ENCODE results near the gene SYCE3. TPM values are rescaled to one million over a fixed set of nuclear protein-coding genes. Genes with fewer than 3 reads are reported as not detected.

The SYCE3 gene
- total and polyA plus RNA-seq, 9 donors, result not detected

Other genes with a start within 250 kb of the SYCE3 start
- 10 to 100 TPM in 2 of 7 donors, 1 to 10 TPM in 5; 2.6 to 17.3 (median 7.4) TPM for gene DENND6B, start 235.9 kb downstream of the SYCE3 start, total RNA-seq
- gene DENND6B, start 235.9 kb downstream of the SYCE3 start, polyA plus RNA-seq, result 1 to 10 TPM in 1 of 2 donors, under 1 TPM in 1; 0.38 to 5.6 TPM
- 10 to 100 TPM; 30.1 to 52.9 (median 37.8) TPM for gene PPP6R2, start 219.6 kb downstream of the SYCE3 start, total RNA-seq
- 10 to 100 TPM in 1 of 2 donors, 1 to 10 TPM in 1; 8.2 to 33.4 TPM for gene PPP6R2, start 219.6 kb downstream of the SYCE3 start, polyA plus RNA-seq
- gene SBF1, start 87.9 kb downstream of the SYCE3 start, total RNA-seq, result 10 to 100 TPM; 25.6 to 86.0 (median 65.1) TPM
- 10 to 100 TPM in 1 of 2 donors, 1 to 10 TPM in 1; 1.9 to 36.7 TPM for gene SBF1, start 87.9 kb downstream of the SYCE3 start, polyA plus RNA-seq
- 1 to 10 TPM in 1 of 7 donors, under 1 TPM in 3, not detected in 3; 0.11 to 2.6 (median 0.21) TPM for gene ADM2, start 81.4 kb downstream of the SYCE3 start, total RNA-seq
- under 1 TPM; 0.01 to 0.03 TPM for gene ADM2, start 81.4 kb downstream of the SYCE3 start, polyA plus RNA-seq
- under 1 TPM in 1 of 7 donors, not detected in 6; 0.20 TPM for gene MIOX, start 76.1 kb downstream of the SYCE3 start, total RNA-seq
- gene MIOX, start 76.1 kb downstream of the SYCE3 start, polyA plus RNA-seq, result not detected
- 10 to 100 TPM; 43.6 to 76.6 (median 60.9) TPM for gene LMF2, start 55.2 kb downstream of the SYCE3 start, total RNA-seq
- gene LMF2, start 55.2 kb downstream of the SYCE3 start, polyA plus RNA-seq, result 10 to 100 TPM in 1 of 2 donors, 1 to 10 TPM in 1; 1.5 to 52.3 TPM
- 10 to 100 TPM; 37.1 to 61.5 (median 53.7) TPM for gene NCAPH2, start 54.7 kb downstream of the SYCE3 start, total RNA-seq
- 10 to 100 TPM; 11.5 to 49.0 TPM for gene NCAPH2, start 54.7 kb downstream of the SYCE3 start, polyA plus RNA-seq
- gene SCO2, start 37.3 kb downstream of the SYCE3 start, total RNA-seq, result 1 to 10 TPM in 2 of 7 donors, under 1 TPM in 2, not detected in 3; 0.73 to 5.1 (median 2.6) TPM
- under 1 TPM in 1 of 2 donors, not detected in 1; 0.75 TPM for gene SCO2, start 37.3 kb downstream of the SYCE3 start, polyA plus RNA-seq
- gene TYMP, start 32.9 kb downstream of the SYCE3 start, total RNA-seq, result 10 to 100 TPM in 5 of 7 donors, 1 to 10 TPM in 2; 6.6 to 72.4 (median 15.9) TPM
- 1 to 10 TPM; 2.7 to 8.4 TPM for gene TYMP, start 32.9 kb downstream of the SYCE3 start, polyA plus RNA-seq
- under 1 TPM in 5 of 7 donors, not detected in 2; 0.10 to 0.12 (median 0.10) TPM for gene KLHDC7B, start 17.0 kb downstream of the SYCE3 start, total RNA-seq
- under 1 TPM; 0.04 to 0.13 TPM for gene KLHDC7B, start 17.0 kb downstream of the SYCE3 start, polyA plus RNA-seq
- gene CPT1B, start 15.5 kb upstream of the SYCE3 start, total RNA-seq, result 10 to 100 TPM in 1 of 7 donors, 1 to 10 TPM in 6; 3.6 to 10.6 (median 5.2) TPM
- gene CPT1B, start 15.5 kb upstream of the SYCE3 start, polyA plus RNA-seq, result 1 to 10 TPM; 2.5 to 4.2 TPM
- gene CHKB, start 19.9 kb upstream of the SYCE3 start, total RNA-seq, result 10 to 100 TPM; 34.9 to 73.2 (median 48.8) TPM
- 10 to 100 TPM; 42.2 to 44.2 TPM for gene CHKB, start 19.9 kb upstream of the SYCE3 start, polyA plus RNA-seq
- gene MAPK8IP2, start 37.9 kb upstream of the SYCE3 start, total RNA-seq, result 10 to 100 TPM in 4 of 7 donors, 1 to 10 TPM in 3; 5.0 to 28.4 (median 13.2) TPM
- gene MAPK8IP2, start 37.9 kb upstream of the SYCE3 start, polyA plus RNA-seq, result 1 to 10 TPM; 1.1 to 6.0 TPM
- 10 to 100 TPM; 11.9 to 51.6 (median 19.9) TPM for gene ARSA, start 65.2 kb upstream of the SYCE3 start, total RNA-seq
- gene ARSA, start 65.2 kb upstream of the SYCE3 start, polyA plus RNA-seq, result 10 to 100 TPM in 1 of 2 donors, 1 to 10 TPM in 1; 2.1 to 13.1 TPM
- gene SHANK3, start 109.9 kb upstream of the SYCE3 start, total RNA-seq, result 10 to 100 TPM in 2 of 7 donors, 1 to 10 TPM in 5; 2.6 to 23.2 (median 6.2) TPM
- gene SHANK3, start 109.9 kb upstream of the SYCE3 start, polyA plus RNA-seq, result 1 to 10 TPM; 2.7 to 9.8 TPM
- gene ACR, start 175.3 kb upstream of the SYCE3 start, total RNA-seq, result 1 to 10 TPM in 1 of 7 donors, under 1 TPM in 2, not detected in 4; 0.25 to 1.3 (median 0.64) TPM
- gene ACR, start 175.3 kb upstream of the SYCE3 start, polyA plus RNA-seq, result under 1 TPM; 0.33 TPM
- 10 to 100 TPM; 15.6 to 50.8 (median 28.4) TPM for gene RABL2B, start 220.7 kb upstream of the SYCE3 start, total RNA-seq
- 10 to 100 TPM; 20.1 to 37.2 TPM for gene RABL2B, start 220.7 kb upstream of the SYCE3 start, polyA plus RNA-seq